GM12873 (cell line): ENCODE measurements around the gene PAF1.

Experiments
- TF ChIP-seq, protein P1 (sequence below): IDR thresholded peaks from 2 replicates; pipeline ENCODE4 v1.5.1; 2012; ENCODE audit warnings: low read depth, mild to moderate bottlenecking, moderate library complexity, low read length, control low read depth; ENCODE audit not compliant: insufficient read depth; ENCODE audit errors: missing control alignments

PAF1 gene

DNA sequence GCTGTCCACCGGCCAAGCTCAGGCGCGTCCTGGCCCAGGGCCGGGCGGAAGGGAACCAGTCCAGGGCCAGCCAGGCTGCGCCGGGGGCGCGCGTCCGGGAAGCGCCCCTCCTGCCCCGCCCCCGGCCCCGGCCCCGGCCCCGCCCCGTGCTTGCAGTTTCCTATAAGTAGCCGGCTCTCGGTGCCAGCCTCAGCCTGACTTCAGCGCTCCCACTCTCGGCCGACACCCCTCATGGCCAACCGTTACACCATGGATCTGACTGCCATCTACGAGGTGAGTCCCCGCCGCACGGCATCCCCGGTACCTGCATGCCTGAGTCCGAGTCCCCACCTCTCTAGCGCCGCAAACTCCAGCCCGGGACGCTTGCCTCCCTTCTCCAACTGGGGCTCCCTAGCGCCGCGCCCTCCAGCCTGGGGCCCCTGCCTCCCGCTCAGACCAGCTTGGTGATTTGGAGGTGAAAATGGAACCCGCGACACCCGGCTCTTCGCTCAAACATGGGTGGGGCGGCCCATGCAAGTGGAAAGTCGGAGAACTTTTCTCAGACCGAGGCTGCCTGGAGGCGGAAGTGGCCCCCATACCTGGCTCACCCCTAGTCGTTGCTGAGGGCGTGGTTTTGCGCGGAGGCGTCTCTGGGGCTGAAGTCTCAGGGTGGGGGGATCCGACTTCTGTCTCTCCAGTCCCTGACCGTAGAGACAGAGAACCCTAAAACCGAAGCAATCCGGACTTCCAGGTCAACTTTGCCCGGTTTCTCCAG is 15.9 kb upstream of the PAF1 start, which contains the start of gene ZFP36:
Gene ZFP36 (plus strand): TSS at position 192 of the 754 bp plus-strand sequence. CDS start 58 bp downstream, at position 250.
- TF ChIP-seq, protein P1, sequence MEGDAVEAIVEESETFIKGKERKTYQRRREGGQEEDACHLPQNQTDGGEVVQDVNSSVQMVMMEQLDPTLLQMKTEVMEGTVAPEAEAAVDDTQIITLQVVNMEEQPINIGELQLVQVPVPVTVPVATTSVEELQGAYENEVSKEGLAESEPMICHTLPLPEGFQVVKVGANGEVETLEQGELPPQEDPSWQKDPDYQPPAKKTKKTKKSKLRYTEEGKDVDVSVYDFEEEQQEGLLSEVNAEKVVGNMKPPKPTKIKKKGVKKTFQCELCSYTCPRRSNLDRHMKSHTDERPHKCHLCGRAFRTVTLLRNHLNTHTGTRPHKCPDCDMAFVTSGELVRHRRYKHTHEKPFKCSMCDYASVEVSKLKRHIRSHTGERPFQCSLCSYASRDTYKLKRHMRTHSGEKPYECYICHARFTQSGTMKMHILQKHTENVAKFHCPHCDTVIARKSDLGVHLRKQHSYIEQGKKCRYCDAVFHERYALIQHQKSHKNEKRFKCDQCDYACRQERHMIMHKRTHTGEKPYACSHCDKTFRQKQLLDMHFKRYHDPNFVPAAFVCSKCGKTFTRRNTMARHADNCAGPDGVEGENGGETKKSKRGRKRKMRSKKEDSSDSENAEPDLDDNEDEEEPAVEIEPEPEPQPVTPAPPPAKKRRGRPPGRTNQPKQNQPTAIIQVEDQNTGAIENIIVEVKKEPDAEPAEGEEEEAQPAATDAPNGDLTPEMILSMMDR, result peak; percentile 23

DNA sequence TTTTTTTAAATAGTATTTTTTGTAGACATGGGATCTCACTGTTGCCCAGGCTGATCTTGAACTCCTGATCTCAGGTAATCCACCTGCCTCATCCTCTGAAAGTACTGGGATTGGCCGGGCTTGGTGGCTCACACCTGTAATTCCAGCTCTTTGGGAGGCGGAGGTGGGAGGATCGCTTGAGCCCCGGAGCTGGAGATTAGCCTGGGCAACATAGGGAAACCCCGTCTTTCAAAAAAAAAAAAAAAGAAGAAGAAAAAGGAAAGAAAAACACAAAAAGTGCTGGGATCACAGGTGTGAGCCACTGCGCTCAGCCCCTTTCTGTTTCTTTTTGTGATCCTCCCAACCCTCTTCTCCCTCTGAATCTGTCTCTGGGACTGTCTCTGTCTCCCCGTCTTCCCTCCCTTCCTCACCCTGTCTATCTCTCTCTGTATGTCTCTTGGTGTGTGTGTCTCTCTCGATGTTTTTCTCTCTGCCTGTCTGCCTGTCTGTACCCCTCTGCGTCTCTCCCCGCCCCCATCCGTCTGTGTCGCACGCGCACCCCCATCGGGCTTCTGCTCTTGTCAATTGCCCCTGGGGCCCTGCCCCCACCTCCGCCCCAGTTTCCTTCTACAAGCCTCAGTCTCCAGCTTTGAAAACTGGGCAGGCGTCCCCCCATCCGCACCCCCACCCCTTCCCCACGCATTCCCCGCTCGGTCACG is 15.2 kb upstream of the PAF1 start:
- TF ChIP-seq, protein P1, result no peak

DNA sequence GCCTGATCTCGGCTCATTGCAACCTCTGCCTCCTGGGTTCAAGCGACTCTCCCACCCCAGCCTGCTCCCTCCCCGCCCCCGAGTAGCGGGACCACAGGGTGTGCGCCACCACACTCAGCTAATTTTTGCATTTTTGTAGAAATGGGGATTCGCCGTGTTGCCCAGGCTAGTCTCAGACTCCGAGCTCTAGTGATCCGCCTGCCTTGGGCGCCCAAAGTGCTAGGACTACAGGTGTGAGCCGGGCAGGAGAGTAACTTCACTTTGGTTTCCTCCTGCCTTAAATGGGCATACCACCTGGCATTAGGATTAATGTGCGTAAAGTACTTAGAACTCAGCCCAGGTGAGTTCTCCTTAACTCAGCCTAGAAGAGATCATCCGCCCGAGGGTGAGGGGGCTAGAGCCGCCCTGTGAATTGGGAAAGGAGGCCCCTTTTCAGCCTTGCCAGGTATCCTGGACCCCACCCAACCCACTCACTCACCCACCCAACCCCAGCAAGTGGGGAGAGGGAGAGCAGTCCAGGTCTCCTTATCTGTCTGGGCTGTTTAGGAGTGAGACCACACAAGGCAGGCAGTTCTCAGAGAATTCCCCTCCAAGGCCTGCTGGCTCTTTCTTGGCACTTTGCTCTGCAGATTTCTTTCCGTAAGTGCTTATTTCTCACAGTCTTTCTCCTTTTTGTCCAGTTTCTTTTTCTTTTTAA is 14.5 kb upstream of the PAF1 start:
- TF ChIP-seq, protein P1, result no peak

DNA sequence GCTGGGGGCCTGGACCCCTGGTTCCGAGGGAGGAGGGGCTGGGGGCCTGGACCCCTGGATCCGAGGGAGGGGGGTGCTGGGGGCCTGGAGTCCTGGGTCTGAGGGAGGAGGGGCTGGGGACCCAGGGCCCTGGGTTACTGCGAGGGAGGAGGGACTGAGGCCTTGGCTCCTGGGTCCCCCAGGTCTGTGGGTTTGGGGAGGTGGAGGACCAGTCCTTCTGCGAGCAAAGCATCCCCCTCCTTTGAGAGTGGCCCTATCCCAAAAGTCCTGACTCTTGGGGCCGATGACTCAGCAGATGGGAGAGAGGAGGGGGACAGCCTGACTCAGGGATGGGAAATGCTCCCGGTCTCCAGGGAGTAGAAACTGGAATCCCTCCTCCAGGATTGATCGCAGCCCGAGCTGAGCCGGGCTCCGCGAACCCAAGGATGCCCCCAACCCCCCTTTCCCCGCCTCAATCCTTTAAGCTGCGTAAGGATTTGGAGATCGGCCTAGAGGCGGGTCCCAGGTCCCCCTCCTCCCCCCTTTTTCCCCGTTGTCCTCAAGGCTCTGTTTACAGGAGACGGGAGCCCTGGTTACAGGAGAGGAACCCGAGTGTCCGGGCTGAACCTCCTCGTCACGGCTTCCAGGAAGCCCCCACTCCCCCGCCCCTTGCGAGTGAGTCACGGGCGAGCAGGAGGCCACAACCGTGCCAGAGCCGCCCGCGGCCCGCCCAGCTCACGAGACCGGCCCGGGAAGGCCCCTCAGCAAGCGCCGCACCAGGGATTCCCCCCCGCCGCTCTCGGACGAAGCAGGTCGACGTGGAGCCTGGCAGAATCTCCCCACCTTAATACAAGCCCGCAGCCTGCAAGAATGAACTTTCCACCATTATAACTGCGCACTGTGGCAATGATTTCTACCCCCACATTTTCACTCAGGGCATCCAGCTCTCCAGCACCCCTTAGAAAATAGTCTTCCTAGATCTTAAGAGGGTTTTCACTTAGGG is 12.7 kb upstream of the PAF1 start:
- TF ChIP-seq, protein P1, result no peak

DNA sequence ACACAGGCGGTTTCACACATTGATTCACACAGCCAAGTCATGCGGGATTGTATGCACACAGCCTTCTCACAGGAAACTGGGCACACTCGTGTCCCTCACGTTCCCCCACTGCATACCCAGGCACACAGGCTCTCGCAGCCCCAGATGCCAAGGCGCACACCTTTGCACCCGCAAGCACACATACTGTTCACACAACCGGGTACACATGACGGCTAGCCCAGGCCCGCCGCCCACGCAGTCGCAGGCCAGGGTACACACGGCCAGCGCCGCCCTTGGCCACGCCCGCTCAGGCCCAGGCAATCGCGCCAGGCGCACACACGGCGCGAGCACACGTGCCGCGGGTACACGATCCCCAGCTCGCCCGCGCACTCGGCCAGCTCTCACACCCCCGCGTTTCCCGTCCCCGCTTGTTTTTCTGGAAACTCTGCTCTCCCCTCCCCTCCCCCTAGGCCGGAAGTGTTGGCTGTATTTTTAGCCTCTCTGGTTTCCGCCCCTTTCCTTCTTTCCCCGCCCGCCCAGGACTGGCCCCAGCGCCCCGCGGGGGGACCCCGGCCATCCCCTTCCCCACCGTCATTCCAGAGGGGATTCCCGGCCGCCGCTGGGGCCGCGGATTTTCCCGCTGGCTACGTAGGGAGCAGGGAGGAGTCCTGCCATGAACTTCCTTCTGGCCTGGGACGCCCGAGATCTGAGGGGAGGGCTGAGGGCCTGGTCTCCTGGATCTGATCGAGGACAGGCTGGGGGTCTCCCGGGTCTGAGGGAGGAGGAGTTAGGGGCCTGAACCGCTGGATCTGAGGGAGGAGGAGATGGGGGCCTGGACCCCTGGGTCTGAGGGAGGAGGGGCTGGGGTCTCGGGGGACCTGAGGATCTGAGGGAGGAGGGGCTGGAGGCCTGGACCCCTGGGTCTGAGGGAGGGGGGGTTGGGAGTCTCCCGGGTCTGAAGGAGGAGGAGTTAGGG is 11.7 kb upstream of the PAF1 start:
- TF ChIP-seq, protein P1, result no peak
